GM18499 (cell line): ENCODE data around the gene KIZ.

Source experiments
- ATAC-seq: cut with Tn5 transposase; IDR thresholded peaks from one replicate; pipeline ENCODE4 v1.9.1; 2021; ENCODE audit warnings: moderate number of reproducible peaks; ENCODE audit not compliant: insufficient read depth, unreplicated experiment

The KIZ gene

DNA sequence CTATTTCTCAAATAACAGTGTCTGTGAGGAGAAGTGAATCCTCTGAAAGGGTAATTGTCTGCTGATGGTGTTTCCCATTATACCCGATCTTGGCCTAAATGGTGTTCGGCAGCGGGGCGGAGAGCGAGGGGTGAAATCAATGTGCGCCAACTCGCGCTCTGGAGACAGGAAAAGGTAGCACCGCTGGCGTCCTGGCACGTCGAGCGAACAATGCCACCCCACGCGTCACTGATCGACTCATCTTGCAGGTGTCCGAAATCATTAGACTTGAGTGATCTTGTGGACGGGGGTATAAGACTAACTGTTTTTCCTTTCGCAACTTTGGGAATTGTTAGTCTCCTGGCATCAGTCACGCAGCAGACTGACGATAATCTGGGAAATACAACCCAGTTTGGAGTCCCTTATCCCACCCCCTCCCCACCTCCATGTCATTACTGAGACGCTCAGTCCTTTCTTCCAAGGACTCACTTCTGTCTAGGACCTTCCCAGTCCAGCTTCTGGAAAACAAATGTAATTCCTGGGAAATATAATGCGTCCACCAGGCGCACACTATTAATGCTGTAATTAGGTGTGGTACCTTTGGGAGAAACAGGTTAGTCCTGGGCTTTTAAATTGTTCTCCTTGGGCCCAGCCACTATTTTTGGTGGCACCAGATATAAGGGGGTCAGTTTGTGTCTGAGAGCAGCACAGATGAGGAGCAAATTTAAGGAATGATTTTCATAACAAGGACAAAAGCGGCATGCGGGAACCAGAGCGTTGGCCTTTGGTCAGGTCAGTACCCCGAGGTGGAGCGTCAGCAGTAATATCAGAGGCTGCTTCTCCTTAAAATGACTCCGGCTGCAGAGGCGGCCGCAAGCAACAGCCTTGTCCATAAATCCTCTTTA is 22.1 kb upstream of the KIZ start:
- ATAC-seq = no peak

DNA sequence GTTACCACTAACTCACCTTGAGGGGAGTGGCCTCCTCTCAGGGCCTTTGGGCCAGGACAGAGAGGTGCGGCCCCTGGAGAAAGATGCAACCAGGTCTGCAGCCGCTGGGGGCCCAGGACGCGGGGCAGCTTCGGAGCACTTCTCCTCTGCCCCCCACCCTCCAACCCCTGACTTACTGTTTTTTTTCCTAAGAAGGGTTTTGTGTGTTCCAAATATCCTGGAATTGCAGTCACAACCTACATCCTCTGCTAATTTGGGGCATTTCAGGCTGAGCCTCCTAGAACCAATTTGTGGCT is 21.5 kb upstream of the KIZ start:
- ATAC-seq = no peak

DNA sequence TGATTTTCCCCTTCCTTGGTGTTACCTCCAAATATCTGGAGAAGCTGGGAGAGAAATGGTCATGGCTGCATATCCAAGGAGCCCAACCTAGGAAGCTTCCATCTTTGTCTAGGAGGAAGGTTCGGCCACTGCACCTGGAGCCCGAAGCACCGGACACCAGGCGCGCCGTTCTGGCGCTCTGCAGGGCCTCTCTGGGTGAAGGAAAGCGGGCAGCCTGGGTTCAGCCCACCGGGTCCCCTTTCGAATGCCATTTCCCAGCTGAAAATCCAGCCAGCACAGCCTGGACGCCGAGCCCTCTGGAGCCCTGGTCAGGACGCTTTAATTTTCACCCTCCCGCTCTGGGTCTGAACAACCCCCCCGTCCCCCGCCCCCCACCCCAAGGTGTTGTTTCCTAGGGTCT is 21.0 kb upstream of the KIZ start:
- no peak for ATAC-seq

DNA sequence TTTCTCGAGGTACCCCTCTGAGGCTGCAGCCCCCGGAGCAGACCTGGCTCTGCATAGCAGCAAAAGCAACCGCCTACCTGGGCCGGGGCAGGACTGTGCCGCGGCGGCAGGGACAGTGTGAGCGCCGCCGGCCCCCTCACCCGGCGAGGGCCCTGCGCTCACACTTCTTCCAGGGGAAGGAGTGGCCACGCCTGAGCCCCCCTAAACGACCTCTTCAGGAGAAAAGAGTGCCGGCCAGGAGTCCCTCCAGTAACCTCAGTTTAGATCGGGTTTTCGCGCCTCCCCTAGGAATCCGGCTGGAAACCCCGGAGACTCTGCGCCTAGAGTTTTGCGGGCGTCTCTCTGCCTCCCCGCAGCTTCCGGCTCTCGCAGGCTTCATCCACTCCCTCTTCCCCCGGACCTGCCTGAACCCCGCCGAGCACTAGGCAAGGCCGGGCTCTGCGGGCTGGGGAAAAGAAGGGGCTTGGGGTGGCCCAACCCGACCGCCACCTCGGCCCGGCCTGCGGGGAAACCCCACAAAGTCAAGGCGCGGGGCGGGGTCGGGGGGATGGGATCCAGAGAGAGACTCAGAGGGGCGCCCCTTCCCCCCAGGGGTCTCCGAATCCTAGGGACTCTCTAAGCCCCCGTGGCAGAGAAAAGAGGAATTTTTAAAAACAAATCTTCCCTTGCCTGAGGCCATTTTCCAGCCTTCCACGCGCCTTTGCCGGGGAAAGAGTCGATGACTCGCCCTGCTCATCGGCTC is 20.3 kb upstream of the KIZ start:
- no peak for ATAC-seq

DNA sequence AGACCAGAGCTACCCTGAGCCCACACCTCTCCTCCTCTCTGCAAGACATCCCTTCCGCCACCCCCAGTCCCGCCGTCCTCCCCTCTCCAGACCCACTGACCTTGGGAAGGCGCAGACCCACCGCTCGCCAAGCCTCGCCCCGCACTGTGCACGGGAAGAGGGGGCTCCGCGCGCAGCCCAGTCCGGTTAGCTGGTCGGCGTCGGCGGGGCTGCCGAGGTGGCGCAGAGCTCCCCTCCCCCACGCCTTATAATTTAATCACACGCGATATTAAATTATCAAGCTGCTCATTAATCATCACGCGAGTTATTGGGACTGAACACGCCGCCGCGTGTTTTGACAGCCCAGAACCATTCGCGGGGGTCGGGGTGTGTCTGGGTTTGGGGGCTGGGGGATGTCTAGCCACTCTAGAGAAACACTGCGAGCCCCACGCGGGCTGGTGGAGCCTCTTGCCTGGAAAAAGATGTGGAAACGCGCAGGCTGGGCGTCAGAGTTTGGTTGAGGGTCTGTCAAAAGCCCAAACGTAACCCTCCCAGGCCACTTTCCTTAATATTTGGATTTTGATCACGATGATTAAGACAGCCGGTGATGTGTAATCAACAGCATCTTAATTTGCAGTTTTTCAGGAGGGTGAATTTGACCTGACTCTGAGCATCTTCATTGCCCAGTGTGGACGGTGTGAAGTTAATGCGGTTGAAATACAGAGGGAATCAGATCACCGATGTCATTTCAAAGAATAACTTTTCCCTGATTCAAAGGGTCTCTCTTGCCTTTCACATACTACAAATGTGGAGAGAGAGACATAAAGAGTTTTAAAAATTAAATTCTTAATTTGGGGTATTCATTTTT is 19.5 kb upstream of the KIZ start, which contains the start of gene LINC00237:
Gene LINC00237 (minus strand): TSS at position 188 of the 847 bp plus-strand sequence.
- no peak for ATAC-seq

DNA sequence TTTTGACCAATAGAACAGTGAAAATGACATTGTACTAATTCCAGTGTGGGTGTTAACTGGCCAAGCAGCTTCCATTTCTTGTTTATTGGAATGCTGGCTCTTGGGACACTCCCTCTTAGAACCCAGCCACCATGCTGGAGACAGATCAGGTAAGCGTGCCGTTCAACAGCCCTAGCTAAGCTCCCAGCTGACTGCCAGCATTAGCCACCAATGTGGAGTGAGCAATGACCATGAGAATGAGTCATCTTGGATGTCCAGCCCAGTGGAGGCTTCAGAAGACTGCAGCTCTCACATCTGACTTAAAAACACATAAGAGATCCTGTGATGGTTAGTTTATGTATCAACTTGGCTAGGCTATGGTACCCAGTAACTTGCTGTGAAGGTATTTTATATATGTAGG is 16.7 kb upstream of the KIZ start:
- no peak for ATAC-seq

DNA sequence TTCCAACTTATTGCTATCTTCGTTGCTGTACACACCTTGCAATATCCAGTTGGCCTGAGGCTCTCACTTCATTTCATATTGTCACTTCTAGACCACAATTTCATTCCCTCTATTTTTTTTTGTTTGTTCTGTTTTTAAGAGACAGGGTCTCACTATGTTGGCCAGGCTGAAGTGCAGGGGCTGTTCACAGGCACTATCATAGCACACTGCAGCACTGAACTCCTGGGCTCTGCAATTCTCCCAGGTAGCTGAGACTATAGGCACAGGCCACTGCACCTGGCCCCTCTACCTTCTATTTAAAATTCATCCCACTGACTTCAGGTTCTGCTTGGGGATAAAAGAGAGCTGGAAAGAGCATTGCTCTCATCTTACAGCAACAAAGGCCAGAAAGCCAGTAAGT is 15.1 kb upstream of the KIZ start:
- no peak for ATAC-seq

DNA sequence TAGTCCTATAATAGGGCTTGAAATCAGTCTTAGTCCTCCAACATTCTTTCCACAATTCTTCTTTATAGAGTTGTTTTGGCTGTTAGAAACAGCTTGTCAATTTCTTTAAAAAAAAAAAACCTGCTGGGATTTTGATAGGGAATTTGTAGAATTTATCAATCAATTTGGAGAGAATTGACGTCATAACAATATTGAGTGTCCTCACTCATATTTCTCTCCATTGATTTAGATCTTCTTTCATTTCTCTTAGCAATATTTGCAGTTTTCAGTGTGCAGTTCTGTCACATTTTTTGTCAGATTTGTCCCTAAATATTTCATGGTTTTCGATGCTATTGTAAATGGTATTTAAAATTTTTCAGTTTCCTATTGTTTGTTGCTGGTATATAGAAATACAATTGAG is 14.5 kb upstream of the KIZ start:
- ATAC-seq = no peak

DNA sequence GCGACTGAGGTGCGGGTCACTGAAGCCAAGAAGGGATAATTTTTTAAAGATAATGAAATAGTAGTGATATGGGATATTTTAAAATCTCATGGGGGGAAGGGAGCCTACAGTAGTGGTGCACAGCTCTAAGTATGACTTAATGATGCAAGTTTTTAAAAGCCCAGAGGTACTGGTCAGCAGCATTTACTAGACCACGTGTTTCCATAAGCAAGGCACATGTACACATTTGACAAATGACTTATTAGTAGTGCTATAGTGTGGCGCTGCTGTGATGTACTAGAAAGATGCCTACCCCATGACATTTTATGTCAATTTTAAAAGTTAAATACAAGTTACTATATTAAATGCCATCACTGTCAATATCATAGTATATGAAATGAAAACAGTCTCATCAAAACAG is 12.2 kb upstream of the KIZ start:
- ATAC-seq = no peak

DNA sequence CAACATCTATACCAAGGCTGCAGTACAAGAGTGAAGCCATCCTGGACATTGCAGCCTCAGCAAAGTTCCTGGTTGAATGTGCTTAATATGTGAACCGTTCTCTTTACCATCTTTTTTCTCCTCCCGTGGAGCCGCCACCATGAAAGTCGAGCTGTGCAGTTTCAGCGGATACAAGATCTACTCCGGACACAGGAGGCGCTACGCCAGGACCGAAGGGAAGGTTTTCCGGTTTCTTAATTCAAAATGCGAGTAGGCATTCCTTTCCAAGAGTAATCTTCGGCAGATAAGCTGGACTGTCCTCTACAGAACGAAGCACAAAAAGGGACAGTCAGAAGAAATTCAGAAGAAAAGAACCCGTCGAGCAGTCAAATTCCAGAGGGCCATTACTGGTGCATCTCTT is 11.3 kb upstream of the KIZ start:
- ATAC-seq = no peak

DNA sequence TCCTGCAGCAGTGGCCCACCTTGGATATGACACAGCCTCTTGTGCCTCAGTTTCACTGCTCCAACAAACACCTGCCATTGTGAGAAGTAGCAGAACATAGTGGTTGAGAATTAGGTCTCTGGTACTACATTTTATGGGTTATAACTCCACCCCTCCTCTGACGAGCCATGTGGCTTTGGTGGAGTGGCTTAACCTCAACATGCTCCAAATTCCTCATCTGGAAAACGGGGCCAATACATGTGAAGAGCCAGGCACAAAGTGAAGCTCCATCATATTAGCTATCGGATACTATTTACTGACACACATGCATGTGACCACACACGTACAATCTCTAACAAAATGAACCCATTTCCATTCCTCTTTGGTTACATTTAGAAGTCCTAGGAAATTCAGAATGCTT is 8.4 kb upstream of the KIZ start:
- no peak for ATAC-seq

DNA sequence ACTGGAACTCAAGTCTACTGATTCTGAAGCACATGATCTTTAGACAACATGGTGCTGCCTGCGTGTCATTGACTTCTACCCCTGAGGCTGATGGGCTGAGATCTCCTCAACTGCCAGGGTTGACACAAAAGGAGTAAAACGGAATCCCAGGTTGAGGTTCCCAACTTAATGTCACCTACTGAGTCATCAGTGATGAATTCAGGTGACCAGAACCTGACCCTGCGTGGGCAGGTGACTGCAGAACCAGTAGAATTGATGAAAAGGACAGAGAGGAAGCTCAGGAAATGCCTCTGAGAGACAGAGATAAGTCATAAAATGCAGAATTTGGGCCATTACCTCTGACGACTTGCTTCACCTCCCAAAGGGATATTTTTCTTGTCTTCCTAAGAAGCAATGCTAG is 7.7 kb upstream of the KIZ start:
- ATAC-seq = no peak

DNA sequence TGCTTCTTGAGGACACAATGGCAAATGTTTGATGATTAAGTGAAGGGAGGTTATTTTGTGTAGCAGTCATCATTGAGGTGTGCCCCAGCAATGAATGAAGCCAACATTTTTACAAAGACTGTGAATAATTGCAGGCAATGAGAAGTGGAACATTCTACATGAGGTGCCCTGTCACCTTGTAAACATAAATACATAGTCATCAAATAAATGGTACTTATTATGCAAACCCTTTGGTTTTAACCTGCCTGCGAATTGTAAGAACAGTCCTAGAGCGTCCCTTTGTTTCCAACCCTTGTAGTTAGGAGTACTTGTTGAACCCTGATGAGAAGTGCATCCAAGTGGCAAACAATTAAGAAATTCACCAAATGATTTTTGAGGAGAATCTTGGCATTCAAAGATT is 7.1 kb upstream of the KIZ start:
- ATAC-seq = no peak

DNA sequence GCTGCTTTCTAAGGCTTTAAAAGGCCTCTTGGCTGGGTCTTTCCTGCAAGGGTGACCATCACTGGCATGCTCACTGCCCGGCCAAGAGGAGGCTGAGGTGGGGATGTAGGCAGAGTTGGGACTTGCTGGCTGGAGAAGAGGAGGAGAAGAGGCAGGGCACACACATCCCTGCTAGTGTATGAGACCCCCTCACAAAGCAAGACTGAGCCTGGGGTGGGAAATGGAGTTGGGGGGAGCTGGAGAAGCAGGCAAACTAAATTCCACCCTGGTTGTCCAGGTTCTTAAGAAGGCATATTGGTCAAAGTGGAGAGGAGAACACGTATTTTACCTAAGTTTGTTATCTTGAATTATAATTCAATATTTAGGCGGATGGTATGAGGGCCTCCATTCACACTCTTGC is 1.7 kb upstream of the KIZ start:
- ATAC-seq = no peak

DNA sequence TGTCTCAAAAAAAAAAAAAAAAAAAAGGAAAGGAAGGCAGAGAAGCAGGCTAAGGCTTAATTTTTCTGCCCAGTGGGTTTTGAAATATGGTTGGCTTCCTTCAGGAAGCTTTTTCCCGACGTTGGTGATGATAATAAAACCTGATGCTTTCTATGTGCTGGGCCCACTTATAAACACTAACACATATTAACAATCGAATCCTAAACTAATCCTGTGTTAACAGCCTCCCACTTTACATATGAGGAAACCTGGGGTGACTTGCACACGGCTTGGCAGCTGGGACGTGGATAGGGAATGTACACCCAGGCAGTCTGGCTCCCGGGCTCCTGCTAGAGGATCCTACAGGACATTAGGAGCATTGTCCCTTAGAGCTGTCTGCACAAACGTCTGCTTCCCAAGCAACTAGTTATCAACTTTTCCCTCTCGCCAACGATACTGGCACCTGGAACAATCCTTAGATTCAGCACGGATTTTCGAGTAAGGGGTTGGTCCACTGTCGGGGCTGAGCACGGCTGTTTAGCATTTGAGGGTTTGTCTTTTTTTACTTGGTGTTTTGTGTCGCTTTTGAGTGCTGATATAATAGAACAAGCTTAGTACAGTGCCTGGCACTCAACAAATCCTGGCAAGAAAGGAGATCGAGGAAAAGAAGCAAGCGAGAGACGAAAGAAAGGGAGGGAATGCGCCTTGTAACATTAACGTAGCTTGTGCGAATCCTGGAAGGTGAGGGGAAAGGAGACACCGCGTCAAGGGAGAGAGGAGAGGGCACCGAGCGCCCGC is 622 bp upstream of the KIZ start:
- ATAC-seq = peak; percentile 21

DNA sequence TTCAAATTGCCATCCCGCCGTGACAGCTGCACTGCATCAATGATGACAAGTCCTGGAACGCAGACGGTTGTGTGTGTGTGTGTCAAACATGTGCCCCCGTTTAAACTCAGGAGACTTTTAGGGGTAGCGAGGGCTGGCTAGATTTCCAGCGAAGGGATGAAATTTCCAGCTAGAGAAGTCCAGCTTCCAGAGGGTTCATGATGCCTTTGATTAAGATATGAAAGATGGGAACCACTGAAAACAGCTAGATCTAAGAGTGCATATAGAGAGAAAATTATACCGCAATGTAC is 644 bp downstream of the KIZ start:
- ATAC-seq = no peak

DNA sequence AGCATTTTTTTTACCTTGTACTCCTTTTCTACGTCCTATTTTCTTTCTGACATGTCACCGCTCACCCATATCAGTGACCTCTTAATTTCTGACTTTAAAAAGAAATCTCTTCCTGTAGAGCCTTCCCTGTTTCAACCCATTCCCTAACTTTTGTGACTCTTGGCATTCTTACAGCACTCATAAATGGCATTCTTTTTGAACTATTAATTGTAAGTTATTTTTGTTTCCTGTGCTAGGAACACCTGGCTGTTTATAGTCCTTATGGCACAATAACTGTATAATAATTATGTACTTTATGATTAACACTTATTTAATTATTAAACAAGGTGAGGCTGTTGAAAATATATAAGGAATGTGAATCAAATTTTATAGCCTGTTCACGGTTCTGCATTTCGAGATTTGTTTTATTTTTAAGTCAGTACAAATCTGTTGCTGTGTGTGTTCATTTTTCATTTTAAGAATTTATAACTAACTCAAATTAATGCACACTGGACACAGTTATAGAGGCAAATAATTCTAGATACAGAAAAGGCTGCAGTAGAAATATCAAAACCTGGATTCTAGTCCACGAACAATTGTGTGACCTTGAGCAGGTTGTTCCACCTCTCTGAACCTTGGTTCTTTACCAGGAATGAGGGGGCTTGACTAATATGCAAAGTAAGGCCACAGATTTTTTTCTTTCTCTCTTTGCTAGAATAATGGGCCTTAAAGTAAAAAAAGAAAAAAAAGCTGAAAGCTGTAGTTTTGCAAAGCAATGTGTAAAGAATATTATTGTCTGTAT is 1.5 kb downstream of the KIZ start:
- ATAC-seq = no peak

DNA sequence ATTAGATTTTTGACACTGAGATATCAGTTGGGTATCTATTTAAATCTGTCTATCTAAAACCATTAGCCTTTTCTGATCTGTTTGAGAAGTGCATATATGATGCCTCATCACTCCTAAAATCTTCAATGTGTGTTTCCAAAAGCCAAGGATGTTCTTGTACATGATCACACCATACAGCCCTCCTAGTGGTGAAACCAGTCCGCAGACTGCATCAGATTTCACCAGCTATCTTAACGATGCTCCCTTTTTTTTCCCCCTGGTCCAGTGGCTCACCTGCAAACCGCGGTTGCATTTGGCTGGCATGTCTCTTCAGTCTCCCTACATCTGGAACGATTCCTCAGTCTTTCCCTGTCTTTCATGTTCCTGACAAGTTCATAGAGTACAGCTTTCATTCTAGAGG is 4.0 kb downstream of the KIZ start:
- ATAC-seq = no peak

DNA sequence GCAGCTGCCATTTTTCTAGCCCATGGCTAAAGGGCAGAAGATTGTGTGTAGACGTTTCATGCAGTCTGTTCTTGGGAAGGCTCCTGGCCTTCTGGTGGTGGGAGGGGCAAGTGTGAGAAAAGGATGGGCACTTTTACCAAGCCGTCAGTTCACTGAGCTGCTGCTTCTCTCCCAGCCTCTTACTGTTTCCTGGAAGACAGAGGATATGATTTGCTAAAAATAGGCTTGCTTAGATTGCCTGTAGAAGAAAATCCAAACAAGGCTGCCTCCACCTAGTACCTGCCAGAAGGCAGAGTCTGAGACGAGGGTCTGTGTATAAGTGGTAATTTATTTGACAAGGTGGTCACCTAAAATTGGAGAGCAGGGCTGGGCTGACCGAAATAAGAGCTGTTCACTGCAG is 7.5 kb downstream of the KIZ start:
- ATAC-seq = no peak
